GM19395 (cell line): ENCODE data around the gene G6PD.
A peak's percentile ranks its signal among the peaks of the same experiment; 100 is the strongest.
"Not testable (repeated sequence)": the region's sequence is repeated elsewhere in the genome, so short reads cannot be mapped to it uniquely, and the experiment has no call there.

Experiments used
- ATAC-seq: cut with Tn5 transposase; IDR thresholded peaks from one replicate; pipeline ENCODE4 v1.9.1; 2021; ENCODE audit warnings: mild to moderate bottlenecking, moderate library complexity; ENCODE audit not compliant: unreplicated experiment

Gene G6PD

DNA sequence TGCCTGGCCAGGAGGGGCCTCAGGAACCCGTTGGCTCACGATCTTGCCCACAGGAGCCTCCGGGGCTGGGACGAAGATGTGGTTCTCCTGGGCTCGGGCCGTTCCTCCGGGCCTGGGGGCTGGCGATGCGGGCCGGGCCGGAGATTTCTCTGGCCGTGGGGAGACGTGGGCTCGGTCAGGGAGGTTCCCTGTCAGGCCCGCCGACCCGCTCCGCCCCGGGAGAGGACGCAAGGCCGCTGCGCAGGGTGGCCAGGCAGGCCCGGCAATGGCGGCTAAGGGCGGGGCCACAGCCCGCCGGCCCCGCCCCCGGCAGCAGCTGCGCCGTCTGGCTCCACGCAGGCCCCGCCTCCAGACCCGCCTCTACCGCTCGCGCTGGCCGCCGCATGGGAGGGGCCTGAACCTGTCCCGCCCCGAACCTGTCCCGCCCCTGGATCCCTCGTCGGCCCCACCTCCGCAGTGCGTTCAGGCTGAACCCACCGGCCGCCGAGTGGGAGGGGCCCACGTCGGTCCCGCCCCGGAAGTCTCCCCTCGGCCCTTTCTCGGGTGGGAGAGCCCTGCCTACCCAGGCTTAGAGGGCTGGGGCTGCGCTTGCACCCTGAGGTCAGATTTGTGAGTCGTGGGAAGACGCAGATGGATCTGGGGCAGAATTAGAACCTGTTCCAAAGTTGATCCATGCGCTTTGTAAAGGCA is 30.5 kb downstream of the G6PD start, which contains the start of gene FAM3A:
TSS of gene FAM3A (minus strand) at position 267 of the 690 bp plus-strand sequence. CDS start 460 bp downstream, outside the sequence.
- ATAC-seq, result peak; percentile 86

GRCh38 chrX:154515090-154515965 is 31.3 kb downstream of the G6PD start:
- ATAC-seq, result peak; percentile 36

- ATAC-seq, result no peak
Observed at GRCh38 chrX:154513716-154514115, 32.9 kb downstream of the G6PD start.

- ATAC-seq, result no peak
Observed at GRCh38 chrX:154512879-154513553, 33.6 kb downstream of the G6PD start.

DNA sequence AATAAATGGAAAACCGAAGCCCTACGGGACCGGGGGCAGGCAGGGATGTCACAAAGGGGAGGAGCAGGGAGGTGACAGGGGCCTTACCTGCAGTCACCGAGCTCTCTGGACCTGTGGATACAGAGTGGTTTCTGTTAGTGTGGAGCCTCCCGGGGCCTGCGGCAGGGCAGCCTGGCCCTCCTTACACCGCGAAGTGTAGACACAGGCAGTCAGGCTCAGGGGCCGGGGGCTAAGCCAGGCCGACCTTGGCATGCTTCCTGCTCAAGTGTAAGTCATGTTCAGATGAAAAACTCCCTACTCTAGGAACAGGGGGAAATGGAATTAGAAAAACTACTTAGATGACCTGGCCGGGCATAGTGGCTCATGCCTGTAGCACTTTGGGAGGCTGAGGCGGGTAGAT is 34.9 kb downstream of the G6PD start:
- ATAC-seq, result no peak

GRCh38 chrX:154509455-154509854 is 37.2 kb downstream of the G6PD start:
- no peak for ATAC-seq

- ATAC-seq, result no peak
Observed at GRCh38 chrX:154508384-154508745, 38.3 kb downstream of the G6PD start.

DNA sequence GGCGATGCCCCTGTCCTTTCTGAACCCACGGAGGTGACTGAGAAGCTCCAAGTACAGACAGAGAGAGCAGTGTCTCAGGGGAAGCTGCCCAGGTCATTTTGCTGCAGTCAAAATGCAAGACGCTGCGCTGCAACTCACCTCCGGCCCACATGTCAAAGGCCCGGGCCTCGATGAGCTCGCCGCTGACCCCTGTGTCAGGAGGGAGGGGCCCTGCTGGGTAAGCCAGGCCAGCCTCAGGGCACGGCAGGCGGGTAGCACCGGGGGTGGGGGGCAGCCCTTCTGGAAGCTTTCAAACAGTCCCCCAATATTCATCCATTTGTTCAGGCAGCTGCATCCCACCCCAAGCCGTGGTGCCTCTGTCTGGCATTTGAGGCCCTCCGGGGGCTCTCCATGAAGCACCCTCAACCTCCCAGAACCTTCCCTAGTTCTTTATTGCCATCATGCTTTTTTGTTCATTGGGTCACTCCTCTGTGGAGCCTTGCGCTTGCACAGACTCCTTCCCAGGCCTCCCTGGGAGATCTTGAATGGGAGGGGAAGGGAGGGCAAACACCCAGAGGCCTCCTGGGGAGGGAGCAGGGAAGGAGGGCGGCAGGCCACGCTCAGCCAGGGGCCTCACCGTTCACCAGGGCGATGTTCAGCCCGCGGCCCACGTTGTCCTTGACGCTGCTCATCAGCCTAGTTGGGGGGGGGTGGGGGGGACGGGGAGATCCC is 38.8 kb downstream of the G6PD start:
- no peak for ATAC-seq

DNA sequence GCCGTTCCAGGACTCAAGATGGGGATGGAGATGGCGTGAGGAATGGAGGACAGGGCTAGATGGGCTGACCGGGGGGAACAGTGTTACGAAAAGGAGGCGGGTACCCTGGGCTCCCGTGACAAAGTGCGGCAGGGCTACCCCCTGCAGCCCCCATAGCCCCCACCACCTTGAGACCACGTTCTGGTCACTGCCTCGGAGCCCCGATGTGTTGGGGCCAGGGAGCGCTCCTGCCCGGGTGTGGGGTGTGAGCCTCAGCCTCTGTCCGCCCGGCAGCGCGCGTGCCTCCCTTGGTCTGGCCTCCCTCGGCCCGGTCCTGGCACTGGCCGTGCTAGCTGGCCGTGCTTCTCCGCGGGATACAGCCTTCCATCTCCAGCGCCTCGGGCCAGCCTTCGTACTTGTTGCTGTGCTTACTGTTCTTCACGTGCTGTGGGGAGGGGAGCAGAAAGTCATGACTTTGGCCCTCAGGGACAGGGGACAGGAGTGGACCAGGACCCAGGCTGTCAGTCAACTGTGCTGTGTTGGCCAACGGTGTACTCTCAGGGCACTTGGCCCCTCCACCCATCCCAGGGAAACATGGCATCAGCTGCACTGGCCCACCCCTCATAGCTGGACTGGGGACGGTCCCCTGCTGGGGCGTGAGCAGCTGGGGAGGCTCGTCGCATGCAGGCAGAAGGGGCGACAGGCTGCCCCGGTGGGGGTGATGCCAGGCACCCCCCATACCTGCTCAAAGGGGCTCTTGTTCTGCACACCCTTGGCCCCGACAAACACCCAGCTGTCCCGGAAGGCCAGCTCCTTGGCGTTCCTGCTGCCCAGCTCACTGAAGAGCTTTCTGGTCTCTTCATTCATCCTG is 39.9 kb downstream of the G6PD start:
- ATAC-seq, result no peak

DNA sequence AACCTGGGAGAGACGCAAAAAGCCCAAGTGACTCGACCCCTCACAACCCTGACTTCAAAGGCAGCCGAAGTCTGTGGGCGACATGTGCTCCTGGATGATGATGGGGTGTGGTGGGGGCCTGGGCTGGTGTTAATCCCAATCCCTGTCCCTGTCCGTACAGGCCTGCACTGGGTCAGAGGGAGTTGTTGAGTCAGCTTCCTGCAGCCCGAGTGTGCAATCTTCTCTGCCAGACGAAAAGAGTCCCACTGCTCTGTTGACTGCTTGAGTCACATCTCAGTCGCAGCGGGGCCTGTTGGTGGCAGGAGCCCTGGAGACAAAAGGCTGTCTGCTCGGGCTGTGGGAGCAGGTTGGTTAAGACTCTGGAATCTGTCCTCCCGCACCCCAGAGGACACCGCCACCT is 40.9 kb downstream of the G6PD start:
- ATAC-seq, result no peak

GRCh38 chrX:154502989-154503388 is 43.7 kb downstream of the G6PD start:
- no peak for ATAC-seq

DNA sequence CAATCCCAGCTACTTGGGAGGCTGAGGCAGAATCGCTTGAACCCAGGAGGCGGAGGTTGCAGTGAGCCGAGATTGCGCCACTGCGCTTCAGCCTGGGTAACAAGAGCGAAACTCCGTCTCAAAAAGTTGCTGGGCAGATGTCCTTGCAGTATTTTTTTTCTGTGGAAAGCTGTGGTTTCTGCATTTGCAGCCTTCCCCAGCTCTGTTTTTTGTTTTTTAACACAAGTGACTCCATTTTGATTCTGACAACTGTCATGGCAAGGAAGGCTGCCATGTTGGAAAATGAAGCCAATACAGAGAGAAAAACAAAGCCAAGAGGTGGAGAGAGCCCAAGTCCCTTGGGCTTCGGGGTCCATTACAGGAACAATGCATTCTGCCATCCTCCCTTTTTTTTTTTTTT is 44.5 kb downstream of the G6PD start:
- ATAC-seq, result no peak

DNA sequence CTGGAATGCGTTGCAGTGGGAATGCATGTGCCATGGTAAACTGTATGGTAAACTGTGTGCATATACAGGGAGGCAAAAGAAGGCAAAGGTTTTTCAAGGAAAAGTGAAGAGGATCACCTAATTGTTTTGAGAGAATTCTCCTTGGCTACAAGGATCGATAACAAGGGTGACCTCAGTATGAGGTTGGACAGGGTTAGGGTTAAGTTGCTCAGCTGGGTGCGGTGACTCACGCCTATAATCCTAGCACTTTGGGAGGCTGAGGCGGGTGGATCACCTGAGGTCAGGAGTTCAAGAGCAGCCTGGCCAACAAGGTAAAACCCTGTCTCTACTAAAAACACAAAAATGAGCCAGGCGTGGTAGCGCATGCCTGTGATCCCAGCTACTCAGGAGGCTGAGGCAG is 45.2 kb downstream of the G6PD start:
- ATAC-seq, result not testable (repeated sequence)

DNA sequence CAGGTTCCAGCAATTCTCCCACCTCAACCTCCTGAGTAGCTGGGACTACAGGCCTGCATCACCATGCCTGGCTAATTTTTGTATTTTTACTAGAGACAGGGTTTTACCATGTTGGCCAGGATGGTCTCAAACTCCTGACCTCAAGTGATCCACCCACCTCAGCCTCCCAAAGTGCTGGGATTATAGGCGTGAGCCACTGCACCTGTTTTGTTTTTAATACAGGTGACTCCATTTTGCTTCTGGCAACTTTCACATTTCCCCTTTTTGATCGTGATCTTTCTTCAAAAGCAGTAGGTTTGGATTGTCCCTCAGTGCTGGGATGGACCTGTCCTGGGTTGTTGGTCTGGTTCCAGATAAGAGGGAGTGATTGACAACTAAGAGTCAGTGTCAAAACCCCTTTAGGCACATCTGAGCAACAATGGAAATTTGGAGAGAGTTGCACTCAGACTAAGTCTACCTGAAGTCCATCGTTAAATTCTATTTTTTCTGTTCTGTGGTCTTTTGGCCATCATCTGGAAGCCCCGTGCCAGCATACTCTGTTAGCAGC is 50.0 kb downstream of the G6PD start:
- not testable (repeated sequence) for ATAC-seq

DNA sequence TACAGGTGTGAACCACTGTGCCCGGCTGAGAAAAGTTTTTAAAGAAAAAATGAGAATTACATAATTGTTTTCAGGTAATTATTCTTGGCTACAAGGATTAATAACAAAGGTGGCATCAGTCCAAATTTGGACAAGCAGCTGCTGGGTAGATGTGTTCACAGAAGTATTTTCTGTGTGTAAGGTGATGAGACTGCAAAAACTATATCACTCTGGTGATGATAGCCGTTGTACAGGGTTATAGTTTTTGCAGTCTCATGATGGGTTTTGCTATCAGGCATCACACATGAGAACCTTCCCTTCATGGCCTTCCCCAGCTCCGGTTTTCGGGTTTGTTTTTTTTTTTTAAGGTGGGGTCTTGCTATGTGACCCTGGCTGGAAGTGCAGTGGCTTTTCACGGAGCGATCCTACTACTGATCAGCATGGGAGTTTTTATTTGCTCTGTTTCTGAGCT is 51.1 kb downstream of the G6PD start:
- ATAC-seq, result no peak

DNA sequence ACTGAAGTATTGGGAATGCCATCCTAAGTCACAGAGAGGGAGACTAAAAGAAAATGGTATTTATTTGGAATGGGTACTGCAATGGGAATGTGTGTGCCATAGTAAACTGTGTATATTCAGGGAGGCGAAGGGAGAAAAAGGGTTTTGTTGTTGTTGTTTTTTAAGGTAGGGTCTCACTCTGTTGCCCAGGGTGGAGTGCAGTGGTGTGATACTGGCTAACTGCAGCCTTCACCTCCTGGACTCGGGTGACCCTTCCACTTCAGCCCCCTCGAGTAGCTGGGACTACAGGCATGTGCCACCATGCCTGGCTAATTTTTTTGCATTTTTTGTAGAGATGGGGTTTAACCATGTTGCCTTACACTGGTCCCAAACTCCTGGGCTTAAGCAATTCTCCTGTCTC is 51.9 kb downstream of the G6PD start:
- ATAC-seq, result no peak

DNA sequence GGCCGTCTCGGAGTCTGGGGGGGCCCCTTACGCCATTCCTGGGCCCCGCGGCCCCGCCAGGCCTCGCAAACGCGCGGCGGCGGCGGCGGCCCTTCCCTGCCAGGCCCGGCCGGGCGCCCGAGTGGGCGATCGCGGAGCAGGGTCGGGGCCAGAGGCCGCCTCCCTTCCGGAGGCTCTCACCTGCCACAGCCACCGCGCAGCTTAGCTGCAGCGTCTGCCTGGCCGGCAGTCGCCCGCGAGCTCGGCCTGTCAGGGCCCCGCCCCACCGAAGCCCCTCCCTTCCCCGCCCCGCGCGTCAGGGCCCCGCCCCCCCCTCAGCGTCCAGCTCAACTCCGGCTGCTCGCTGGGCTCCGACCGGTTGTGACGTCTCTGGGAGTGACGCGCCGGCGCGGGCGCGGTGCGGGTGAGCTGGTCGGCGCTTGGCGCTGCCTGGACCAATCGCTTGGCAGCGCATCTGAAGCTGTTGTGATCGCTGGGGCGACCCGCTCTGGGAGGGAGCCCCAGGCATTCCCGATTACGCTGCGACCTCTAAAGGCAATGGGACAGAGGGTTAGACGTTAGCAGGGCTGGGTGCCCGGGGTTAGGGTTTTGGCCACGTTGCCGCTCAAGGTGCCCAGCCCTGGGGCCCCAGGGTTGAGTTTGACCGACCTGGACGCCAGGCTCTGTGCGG is 56.1 kb downstream of the G6PD start, which contains the start of gene SLC10A3:
TSS of gene SLC10A3 (minus strand) at position 216 of the 670 bp plus-strand sequence. CDS start 1,689 bp downstream, outside the sequence.
- peak; percentile 72 for ATAC-seq

- peak; percentile 23 for ATAC-seq
Observed at GRCh38 chrX:154490021-154490413, 56.6 kb downstream of the G6PD start.

DNA sequence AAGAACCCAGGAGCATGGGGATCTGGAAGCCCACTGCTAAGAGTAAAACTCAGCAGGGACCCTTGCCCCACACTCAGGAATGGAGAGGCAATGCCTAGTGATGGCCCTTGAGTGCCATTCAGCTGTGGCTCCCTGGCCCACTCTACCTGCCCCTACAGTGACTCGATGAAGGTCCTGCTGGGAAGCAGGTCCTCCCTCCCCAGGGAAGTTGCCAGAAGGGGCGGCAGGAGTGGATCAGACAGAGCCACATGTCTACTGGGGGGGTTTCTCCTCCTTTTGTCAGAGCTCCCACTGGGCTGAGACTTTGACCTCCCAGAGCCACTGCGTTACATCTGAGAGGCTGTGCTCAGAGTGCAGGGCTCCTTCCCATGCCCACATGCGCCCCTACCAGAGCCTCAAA is 57.5 kb downstream of the G6PD start:
- no peak for ATAC-seq
